ENCODE data around the gene IGFL4.

Gene IGFL4

GRCh38 chr19:46019270-46019669 lies 21.5 kb downstream of the IGFL4 start:
- Histone ChIP-seq H3K27me3 (ENCODE audit: insufficient read depth, poor library complexity, severe bottlenecking) (peaks cover 5% of the 10 kb centered on the region), H3K4me3 (ENCODE audit: severe bottlenecking) (no peak overlapping the region), H3K4me1 (ENCODE audit: insufficient read depth, poor library complexity, severe bottlenecking) (peaks cover 5% of the 10 kb centered on the region), H3K36me3 (ENCODE audit: low read depth) (no peaks in the 10 kb centered on the region), H3K27ac (ENCODE audit: poor library complexity, severe bottlenecking) (no peak overlapping the region), H3K9me3 (ENCODE audit: severe bottlenecking) (no peaks in the 10 kb centered on the region)
- no peak for ATAC-seq (ENCODE audit: low read depth)
- no peak for TF ChIP-seq CTCF (IDR thresholded peaks at IDR 0.05; ENCODE audit: poor library complexity, severe bottlenecking)
- no peak for DNase-seq (ENCODE audit: low spot score)

- Histone ChIP-seq H3K27me3 (ENCODE audit: insufficient read depth, poor library complexity, severe bottlenecking) (peaks cover 5% of the 10 kb centered on the region), H3K4me3 (ENCODE audit: severe bottlenecking) (no peak overlapping the region), H3K9me3 (ENCODE audit: severe bottlenecking) (no peaks in the 10 kb centered on the region), H3K36me3 (ENCODE audit: low read depth) (no peaks in the 10 kb centered on the region), H3K4me1 (ENCODE audit: insufficient read depth, poor library complexity, severe bottlenecking) (peaks cover 5% of the 10 kb centered on the region), H3K27ac (ENCODE audit: poor library complexity, severe bottlenecking) (no peak overlapping the region)
- TF ChIP-seq CTCF (IDR thresholded peaks at IDR 0.05; ENCODE audit: poor library complexity, severe bottlenecking): no peak
- DNase-seq (ENCODE audit: low spot score): no peak
- no peak for ATAC-seq (ENCODE audit: low read depth)
Measured at GRCh38 chr19:46018729-46019251, 22.0 kb downstream of the IGFL4 start.

- Histone ChIP-seq H3K9me3 (ENCODE audit: severe bottlenecking) (no peaks in the 10 kb centered on the region), H3K36me3 (ENCODE audit: low read depth) (no peaks in the 10 kb centered on the region), H3K27ac (ENCODE audit: poor library complexity, severe bottlenecking) (no peak overlapping the region), H3K4me3 (ENCODE audit: severe bottlenecking) (no peak overlapping the region), H3K4me1 (ENCODE audit: insufficient read depth, poor library complexity, severe bottlenecking) (peaks cover 5% of the 10 kb centered on the region), H3K27me3 (ENCODE audit: insufficient read depth, poor library complexity, severe bottlenecking) (peaks cover 5% of the 10 kb centered on the region)
- TF ChIP-seq CTCF (IDR thresholded peaks at IDR 0.05; ENCODE audit: poor library complexity, severe bottlenecking): no peak
- DNase-seq (ENCODE audit: low spot score) (no peak), ATAC-seq (ENCODE audit: low read depth) (no peak)
Measured at GRCh38 chr19:46017874-46018675, 22.7 kb downstream of the IGFL4 start.

- H3K27me3 ChIP-seq (ENCODE audit: insufficient read depth, poor library complexity, severe bottlenecking): peaks cover 5% of the 10 kb centered on the region
- no peak overlapping the region for H3K4me3 ChIP-seq (ENCODE audit: severe bottlenecking)
- H3K27ac ChIP-seq (ENCODE audit: poor library complexity, severe bottlenecking): no peak overlapping the region
- peaks cover 5% of the 10 kb centered on the region for H3K4me1 ChIP-seq (ENCODE audit: insufficient read depth, poor library complexity, severe bottlenecking)
- DNase-seq (ENCODE audit: low spot score) (no peak), ATAC-seq (ENCODE audit: low read depth) (no peak)
- TF ChIP-seq CTCF (IDR thresholded peaks at IDR 0.05; ENCODE audit: poor library complexity, severe bottlenecking): peak; percentile 63
- H3K9me3 ChIP-seq (ENCODE audit: severe bottlenecking): no peaks in the 10 kb centered on the region
- H3K36me3 ChIP-seq (ENCODE audit: low read depth): no peaks in the 10 kb centered on the region
Measured at GRCh38 chr19:46017095-46017429, 23.7 kb downstream of the IGFL4 start.

Data from RWPE2 (cell line).